Measurements from ENCODE around the gene ZNF827.

DNA sequence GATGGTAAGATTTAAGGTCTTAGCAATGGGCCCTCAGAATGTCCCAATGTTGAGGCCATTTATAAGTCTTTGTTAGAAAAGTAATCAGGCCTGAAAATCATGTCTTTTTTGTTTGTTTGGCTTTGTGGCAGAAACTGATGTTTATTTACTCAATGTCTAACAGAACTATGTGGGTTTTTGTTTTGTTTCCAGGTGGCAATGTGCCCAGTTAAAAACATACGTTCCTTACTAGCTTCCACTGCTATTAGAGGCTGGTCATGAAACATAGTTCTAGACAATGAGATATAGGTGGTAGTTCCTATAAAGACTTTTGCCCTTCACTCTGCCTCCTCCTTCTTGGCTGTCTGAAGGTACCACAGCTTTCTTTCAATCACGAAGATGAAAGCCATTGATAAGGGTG lies 149.9 kb downstream of the ZNF827 start:
- TF ChIP-seq, protein P1, sequence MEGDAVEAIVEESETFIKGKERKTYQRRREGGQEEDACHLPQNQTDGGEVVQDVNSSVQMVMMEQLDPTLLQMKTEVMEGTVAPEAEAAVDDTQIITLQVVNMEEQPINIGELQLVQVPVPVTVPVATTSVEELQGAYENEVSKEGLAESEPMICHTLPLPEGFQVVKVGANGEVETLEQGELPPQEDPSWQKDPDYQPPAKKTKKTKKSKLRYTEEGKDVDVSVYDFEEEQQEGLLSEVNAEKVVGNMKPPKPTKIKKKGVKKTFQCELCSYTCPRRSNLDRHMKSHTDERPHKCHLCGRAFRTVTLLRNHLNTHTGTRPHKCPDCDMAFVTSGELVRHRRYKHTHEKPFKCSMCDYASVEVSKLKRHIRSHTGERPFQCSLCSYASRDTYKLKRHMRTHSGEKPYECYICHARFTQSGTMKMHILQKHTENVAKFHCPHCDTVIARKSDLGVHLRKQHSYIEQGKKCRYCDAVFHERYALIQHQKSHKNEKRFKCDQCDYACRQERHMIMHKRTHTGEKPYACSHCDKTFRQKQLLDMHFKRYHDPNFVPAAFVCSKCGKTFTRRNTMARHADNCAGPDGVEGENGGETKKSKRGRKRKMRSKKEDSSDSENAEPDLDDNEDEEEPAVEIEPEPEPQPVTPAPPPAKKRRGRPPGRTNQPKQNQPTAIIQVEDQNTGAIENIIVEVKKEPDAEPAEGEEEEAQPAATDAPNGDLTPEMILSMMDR (IDR thresholded peaks at IDR 0.05): no peak
- TF ChIP-seq, protein P2, sequence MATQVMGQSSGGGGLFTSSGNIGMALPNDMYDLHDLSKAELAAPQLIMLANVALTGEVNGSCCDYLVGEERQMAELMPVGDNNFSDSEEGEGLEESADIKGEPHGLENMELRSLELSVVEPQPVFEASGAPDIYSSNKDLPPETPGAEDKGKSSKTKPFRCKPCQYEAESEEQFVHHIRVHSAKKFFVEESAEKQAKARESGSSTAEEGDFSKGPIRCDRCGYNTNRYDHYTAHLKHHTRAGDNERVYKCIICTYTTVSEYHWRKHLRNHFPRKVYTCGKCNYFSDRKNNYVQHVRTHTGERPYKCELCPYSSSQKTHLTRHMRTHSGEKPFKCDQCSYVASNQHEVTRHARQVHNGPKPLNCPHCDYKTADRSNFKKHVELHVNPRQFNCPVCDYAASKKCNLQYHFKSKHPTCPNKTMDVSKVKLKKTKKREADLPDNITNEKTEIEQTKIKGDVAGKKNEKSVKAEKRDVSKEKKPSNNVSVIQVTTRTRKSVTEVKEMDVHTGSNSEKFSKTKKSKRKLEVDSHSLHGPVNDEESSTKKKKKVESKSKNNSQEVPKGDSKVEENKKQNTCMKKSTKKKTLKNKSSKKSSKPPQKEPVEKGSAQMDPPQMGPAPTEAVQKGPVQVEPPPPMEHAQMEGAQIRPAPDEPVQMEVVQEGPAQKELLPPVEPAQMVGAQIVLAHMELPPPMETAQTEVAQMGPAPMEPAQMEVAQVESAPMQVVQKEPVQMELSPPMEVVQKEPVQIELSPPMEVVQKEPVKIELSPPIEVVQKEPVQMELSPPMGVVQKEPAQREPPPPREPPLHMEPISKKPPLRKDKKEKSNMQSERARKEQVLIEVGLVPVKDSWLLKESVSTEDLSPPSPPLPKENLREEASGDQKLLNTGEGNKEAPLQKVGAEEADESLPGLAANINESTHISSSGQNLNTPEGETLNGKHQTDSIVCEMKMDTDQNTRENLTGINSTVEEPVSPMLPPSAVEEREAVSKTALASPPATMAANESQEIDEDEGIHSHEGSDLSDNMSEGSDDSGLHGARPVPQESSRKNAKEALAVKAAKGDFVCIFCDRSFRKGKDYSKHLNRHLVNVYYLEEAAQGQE (IDR thresholded peaks at IDR 0.05; ENCODE audit: insufficient read depth in 1 of 2, low read depth in 2 of 2, low read length in 1 of 2): no peak
- TF ChIP-seq SIN3A (IDR thresholded peaks at IDR 0.05; ENCODE audit: borderline replicate concordance, insufficient read depth, low read depth, low read length): no peak
- no peak for TF ChIP-seq POLR2AphosphoS5 (IDR thresholded peaks at IDR 0.05; ENCODE audit: low read depth, low read length)
